ENCODE data around the gene TFR2.

TFR2 gene

GRCh38 chr7:100599911-100600729 lies 41.2 kb downstream of the TFR2 start:
- Mint-ChIP-seq H3K27me3 (ENCODE audit: low read depth) (peaks cover 2% of the 10 kb centered on the region), H3K9me3 (no peaks in the 10 kb centered on the region), H3K4me1 (ENCODE audit: low read depth) (peaks cover 7% of the 10 kb centered on the region), H3K36me3 (ENCODE audit: low read depth) (no peaks in the 10 kb centered on the region), H3K27ac (no peak overlapping the region), H3K4me3 (no peak overlapping the region)

DNA sequence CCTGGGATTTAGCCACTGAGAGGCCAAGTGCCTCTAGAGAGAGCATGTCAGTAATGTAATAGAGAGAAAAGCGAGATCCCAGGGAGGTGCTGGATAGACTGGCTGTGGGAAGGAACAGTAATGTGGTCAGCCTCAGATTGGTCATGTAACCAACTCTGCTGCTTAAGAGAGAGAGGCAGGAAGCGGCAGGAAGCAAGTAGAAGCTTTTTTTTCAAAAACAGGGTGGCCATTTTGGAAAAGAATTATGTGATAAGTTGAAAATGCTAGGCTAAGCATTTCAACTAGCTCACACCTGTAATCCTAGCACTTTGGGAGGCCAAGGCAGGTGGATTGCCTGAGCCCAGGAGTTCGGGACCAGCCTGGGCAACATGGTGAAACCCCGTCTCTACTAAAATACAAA lies 42.9 kb downstream of the TFR2 start:
- Mint-ChIP-seq H3K27me3 (ENCODE audit: low read depth) (peaks cover 4% of the 10 kb centered on the region), H3K9me3 (no peaks in the 10 kb centered on the region), H3K36me3 (ENCODE audit: low read depth) (no peaks in the 10 kb centered on the region), H3K27ac (no peak overlapping the region), H3K4me1 (ENCODE audit: low read depth) (peaks cover 3% of the 10 kb centered on the region), H3K4me3 (no peak overlapping the region)

DNA sequence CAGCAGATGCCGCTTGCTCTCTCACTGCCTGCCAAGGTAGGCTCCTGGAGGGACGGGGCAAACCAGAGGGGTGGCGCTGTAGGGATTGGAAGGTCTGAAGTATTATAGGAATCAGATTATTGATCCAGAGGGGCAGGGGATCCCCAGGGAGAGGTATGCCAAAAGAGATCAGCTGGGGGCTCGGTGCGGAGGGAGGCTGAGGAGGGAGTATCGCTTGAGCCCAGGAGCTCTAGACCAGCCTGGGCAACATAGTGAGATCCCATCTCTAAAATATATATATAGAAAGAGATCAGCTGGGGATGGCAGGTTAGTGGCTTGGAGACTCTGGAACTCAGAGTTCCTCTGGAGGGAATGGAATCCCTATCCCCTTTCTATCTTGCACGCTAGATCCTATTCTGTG lies 46.2 kb downstream of the TFR2 start:
- no peaks in the 10 kb centered on the region for H3K36me3 Mint-ChIP-seq (ENCODE audit: low read depth)
- peaks cover 3% of the 10 kb centered on the region for H3K4me1 Mint-ChIP-seq (ENCODE audit: low read depth)
- H3K9me3 Mint-ChIP-seq: no peaks in the 10 kb centered on the region
- H3K27me3 Mint-ChIP-seq (ENCODE audit: low read depth): peaks cover 9% of the 10 kb centered on the region
- H3K27ac Mint-ChIP-seq: no peak overlapping the region
- no peak overlapping the region for H3K4me3 Mint-ChIP-seq

DNA sequence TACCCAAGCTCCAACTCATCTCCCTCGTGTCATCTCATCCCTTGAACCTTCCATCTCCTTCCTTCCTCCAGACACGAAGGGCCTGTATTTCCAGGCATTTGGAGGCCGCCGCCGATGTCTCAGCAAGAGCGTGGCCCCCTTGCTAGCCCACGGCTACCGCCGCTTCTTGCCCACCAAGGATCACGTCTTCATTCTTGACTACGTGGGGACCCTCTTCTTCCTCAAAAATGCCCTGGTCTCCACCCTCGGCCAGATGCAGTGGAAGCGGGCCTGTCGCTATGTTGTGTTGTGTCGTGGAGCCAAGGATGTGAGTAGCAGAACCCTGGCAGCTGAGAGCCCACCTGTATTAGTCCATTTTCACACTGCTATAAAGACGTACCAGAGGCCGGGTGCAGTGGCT lies 49.8 kb downstream of the TFR2 start:
- H3K4me1 Mint-ChIP-seq (ENCODE audit: low read depth): peaks cover 2% of the 10 kb centered on the region

DNA sequence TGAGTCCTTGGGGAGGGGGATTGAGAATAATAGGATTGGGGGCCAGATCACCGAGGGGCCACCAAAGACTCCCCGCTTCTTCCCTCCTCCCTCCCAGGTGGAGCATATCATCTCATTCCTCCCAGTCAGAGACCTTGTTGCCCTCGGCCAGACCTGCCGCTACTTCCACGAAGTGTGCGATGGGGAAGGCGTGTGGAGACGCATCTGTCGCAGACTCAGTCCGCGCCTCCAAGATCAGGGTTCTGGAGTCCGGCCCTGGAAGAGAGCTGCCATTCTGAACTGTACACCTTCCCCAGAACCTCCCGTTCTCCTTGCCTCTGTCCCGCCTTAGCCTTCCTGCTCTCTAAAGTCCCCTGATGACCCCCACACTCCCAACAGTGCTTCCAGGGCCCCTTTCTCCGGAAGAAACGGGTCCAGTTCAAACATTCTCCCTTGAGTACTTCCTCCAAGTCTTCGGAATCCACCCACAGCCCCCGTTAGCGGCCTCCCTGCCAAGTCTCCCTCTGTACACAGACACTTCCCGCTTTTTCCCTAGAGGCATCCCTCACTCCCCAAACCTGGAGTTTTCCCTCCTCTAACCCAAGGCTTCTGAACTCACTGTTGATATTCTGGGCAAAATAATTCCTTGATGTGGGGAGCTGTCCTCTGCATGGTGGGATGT lies 51.1 kb downstream of the TFR2 start:
- peaks cover 18% of the 10 kb centered on the region for H3K27me3 Mint-ChIP-seq (ENCODE audit: low read depth)
- H3K4me3 Mint-ChIP-seq: no peak overlapping the region
- H3K27ac Mint-ChIP-seq: no peak overlapping the region
- no peaks in the 10 kb centered on the region for H3K9me3 Mint-ChIP-seq
- H3K4me1 Mint-ChIP-seq (ENCODE audit: low read depth): peaks cover 7% of the 10 kb centered on the region
- H3K36me3 Mint-ChIP-seq (ENCODE audit: low read depth): no peaks in the 10 kb centered on the region

More for the DNA sequence above, 49.8 kb downstream of the TFR2 start:
- H3K27ac Mint-ChIP-seq: no peak overlapping the region
- H3K27me3 Mint-ChIP-seq (ENCODE audit: low read depth): peaks cover 18% of the 10 kb centered on the region
- no peak overlapping the region for H3K4me3 Mint-ChIP-seq
- H3K36me3 Mint-ChIP-seq (ENCODE audit: low read depth): no peaks in the 10 kb centered on the region
- no peaks in the 10 kb centered on the region for H3K9me3 Mint-ChIP-seq

DNA sequence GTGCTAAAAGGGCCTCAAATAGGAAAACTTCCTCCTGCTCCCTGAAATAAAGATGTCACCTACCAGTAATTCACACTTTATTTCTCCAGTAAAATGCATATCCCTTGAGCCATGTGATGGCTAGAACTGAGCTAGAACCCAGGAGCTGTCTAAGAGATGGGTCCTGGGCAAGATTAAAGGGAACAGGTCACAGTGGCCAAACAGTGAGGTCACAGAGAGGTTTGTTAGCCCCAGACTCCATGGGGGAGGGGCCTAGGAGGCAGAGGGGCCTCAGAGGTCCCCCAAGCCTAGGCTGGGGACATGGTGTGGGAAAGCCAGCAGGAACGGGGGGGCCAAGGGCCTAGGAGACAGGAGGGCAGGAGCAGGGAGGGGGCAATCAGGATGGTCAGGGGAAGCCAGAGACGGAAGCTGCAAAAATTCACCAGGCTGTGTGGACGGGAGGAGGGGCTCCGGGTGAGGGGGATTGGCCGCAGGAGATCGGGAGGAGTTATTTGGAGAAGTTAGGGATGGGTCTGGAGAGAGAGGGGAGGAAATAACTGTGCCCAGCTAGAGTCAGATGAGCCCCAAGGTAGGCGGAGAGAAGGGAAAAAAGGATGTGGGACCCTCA lies 51.9 kb downstream of the TFR2 start:
- Mint-ChIP-seq H3K4me1 (ENCODE audit: low read depth) (peaks cover 10% of the 10 kb centered on the region), H3K27me3 (ENCODE audit: low read depth) (peaks cover 14% of the 10 kb centered on the region), H3K36me3 (ENCODE audit: low read depth) (no peaks in the 10 kb centered on the region), H3K9me3 (no peaks in the 10 kb centered on the region), H3K4me3 (peak overlapping the region; percentile 11), H3K27ac (no peak overlapping the region)

GRCh38 chr7:100588438-100588837 lies 52.9 kb downstream of the TFR2 start:
- Mint-ChIP-seq H3K4me3 (peak overlapping the region; percentile 39), H3K4me1 (ENCODE audit: low read depth) (peaks cover 16% of the 10 kb centered on the region), H3K27ac (no peak overlapping the region), H3K9me3 (no peaks in the 10 kb centered on the region), H3K36me3 (ENCODE audit: low read depth) (peaks cover 3% of the 10 kb centered on the region), H3K27me3 (ENCODE audit: low read depth) (peaks cover 14% of the 10 kb centered on the region)

DNA sequence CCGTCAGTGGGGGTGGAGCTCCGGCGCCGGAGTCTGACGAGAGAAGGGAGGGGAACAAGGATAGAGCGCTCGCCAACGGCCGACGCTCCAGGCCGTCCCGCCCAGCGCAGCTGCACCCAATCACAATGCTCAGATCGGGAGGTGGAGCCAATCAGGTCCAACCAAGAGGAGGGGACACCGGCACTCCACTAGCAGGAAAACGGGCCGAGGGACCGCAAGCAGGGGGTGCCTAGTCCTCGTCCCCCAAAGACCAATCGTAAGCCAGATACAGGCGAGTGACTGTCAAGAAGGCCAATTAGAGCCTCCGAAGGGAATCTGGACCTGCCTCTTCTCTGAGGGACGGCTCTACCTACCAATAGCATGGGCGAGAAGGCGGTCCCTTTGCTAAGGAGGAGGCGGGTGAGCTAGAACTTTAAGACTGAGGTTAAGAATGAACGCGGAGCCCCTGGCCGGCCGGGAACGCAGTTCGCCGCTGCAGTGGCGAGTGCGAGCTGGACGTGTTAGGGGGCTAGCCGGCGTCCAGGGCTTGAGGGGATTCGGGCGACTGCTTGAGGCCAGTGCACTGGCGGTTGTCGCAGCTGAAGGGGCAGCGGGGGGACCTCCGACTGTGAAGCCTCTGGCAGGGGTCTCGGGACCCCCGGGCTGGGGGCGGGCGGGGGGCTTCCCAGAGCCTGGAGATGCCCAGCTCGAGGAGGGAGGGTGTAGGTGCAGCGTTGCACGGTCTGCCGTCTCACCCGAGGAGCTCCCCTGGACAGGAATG lies 54.9 kb downstream of the TFR2 start, which contains the start of gene FBXO24:
TSS of gene FBXO24 (plus strand) at position 63 of the 760 bp plus-strand sequence. CDS start at position 361, 298 bp downstream.
- Mint-ChIP-seq H3K4me1 (ENCODE audit: low read depth) (peaks cover 20% of the 10 kb centered on the region), H3K27me3 (ENCODE audit: low read depth) (peaks cover 14% of the 10 kb centered on the region), H3K4me3 (peak within 1 kb of the TSS; percentile 95), H3K9me3 (no peaks in the 10 kb centered on the region), H3K36me3 (ENCODE audit: low read depth) (peaks cover 3% of the 10 kb centered on the region), H3K27ac (peak within 1 kb of the TSS; percentile 92)

DNA sequence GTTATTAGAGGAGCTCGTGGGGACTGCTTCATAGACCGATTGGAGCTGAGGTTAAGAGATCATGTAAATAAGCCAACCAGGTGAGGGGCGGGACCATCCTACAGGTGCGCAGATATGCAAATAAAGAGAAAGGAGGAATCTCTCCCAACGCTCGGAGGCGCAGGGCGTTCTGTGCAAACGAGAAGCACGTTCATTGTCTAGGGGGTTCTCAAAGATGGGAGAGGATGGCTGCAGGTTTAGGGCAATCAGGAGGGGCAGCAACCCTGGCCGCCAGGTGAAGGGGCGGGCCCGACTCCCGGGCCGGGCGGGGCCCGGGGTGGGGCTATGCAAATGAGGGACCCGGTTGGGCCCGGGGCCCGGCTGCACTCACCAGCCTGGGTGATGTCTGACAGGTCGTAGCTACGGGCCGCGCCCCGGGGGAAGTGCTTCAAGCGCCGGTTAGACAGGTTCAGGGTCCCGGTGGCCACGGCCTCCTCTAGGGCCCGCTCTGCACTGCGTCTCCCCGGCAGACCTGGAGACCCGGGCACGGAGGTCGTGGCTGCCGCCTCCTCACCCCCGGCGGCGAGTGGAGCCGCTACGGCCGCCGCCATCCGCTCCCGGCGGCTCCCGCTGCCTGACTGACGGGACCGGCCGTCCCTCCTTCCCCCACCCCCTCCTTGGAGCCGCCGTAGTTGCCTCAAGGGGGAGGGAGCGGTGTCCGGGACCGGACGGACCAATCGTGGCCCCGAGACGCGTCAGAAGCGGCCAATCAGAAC lies 55.7 kb downstream of the TFR2 start, which contains the start of gene LRCH4:
TSS of gene LRCH4 (minus strand) at position 619 of the 755 bp plus-strand sequence. CDS start at position 590, 29 bp downstream.
- peaks cover 20% of the 10 kb centered on the region for H3K4me1 Mint-ChIP-seq (ENCODE audit: low read depth)
- peaks cover 3% of the 10 kb centered on the region for H3K36me3 Mint-ChIP-seq (ENCODE audit: low read depth)
- peak within 1 kb of the TSS; percentile 95 for H3K4me3 Mint-ChIP-seq
- H3K27me3 Mint-ChIP-seq (ENCODE audit: low read depth): peaks cover 14% of the 10 kb centered on the region
- no peaks in the 10 kb centered on the region for H3K9me3 Mint-ChIP-seq
- H3K27ac Mint-ChIP-seq: peak within 1 kb of the TSS; percentile 92

GRCh38 chr7:100584683-100585510 lies 56.5 kb downstream of the TFR2 start:
- peak overlapping the region; percentile 95 for H3K4me3 Mint-ChIP-seq
- H3K4me1 Mint-ChIP-seq (ENCODE audit: low read depth): peaks cover 20% of the 10 kb centered on the region
- H3K27me3 Mint-ChIP-seq (ENCODE audit: low read depth): peaks cover 8% of the 10 kb centered on the region
- no peaks in the 10 kb centered on the region for H3K9me3 Mint-ChIP-seq
- peaks cover 3% of the 10 kb centered on the region for H3K36me3 Mint-ChIP-seq (ENCODE audit: low read depth)
- peak overlapping the region; percentile 97 for H3K27ac Mint-ChIP-seq

DNA sequence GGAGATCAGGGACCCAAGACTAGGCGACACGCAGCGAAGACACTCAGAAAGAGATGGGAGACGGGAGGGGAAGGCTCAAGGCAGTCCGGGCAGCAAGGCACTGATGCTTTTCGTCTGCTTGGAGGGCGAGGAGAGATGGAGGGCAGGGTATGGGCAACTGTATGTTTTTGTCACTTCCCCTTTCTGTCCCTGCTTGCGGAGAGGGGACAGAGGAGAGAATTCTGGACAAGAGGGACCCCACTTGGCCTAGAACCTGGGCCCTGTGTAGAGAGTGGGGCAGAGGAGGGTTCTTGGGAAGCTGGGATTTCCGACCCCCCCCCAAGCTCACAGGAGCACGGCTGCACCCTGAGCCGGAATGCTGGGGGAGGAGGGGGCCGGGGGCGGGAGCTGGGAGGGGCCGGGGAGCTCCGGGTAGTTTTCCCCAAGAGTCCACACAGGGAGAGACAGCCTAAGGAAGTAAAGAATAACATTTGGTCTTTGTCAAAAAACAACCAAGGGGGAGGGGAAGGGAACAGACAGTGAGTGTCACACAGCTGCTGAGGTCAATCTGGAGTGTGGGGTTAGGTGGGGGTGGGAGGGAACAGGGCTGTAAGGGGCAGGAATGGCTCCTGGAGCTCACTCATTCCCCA lies 57.2 kb downstream of the TFR2 start:
- H3K36me3 Mint-ChIP-seq (ENCODE audit: low read depth): peaks cover 6% of the 10 kb centered on the region
- peak overlapping the region; percentile 95 for H3K4me3 Mint-ChIP-seq
- peaks cover 2% of the 10 kb centered on the region for H3K27me3 Mint-ChIP-seq (ENCODE audit: low read depth)
- H3K4me1 Mint-ChIP-seq (ENCODE audit: low read depth): peaks cover 20% of the 10 kb centered on the region
- no peaks in the 10 kb centered on the region for H3K9me3 Mint-ChIP-seq
- peak overlapping the region; percentile 97 for H3K27ac Mint-ChIP-seq

DNA sequence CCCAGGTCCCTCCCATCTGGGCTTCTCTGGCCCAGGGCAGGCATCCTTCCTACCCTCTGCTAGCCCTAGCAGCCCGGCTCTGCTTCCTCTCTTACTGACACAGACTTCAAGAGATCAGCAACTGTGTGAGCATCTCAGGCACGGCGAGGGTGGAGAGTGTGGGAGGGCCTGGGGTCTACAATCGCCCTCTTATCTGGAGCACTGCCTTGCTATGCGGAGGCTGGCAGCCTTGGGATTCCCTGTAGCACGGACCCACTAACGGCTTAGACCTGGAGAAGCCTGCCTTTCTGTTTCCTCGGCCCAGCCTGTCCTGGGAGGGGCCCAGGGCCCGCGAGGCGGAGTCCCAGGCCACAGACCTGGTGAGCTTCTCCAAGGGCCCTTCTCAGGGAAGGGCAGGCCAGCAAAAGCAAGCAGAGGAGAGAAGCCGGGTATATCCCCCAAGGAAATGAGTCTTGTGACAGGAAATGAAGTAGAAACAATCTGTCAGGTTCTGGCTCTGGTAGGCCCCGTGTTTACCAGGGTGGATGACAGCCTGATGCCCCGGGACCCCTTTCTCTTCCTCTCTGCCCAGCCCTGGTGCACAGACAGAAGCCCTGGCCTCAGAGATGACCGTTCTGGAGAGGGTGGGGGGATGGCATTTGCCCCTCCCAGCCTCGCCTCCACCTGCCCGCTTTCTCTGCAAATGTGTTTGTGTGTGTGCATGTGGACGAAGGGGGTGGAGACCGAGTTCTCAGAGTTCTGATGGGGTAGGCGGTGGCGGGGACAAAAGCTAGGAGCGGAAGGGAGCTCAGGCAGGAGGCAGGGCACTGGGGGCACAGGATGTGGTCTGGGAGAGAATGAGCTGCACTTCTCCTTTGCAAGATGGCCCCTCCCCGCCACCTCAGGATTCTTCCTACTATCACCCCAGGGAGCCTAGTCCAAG lies 58.0 kb downstream of the TFR2 start:
- H3K27ac Mint-ChIP-seq: peak overlapping the region; percentile 97

More for the DNA sequence above, 58.0 kb downstream of the TFR2 start:
- Mint-ChIP-seq H3K9me3 (no peaks in the 10 kb centered on the region), H3K36me3 (ENCODE audit: low read depth) (peaks cover 10% of the 10 kb centered on the region), H3K4me1 (ENCODE audit: low read depth) (peaks cover 22% of the 10 kb centered on the region), H3K4me3 (peak overlapping the region; percentile 95), H3K27me3 (ENCODE audit: low read depth) (no peaks in the 10 kb centered on the region)

Data from T-helper 1 cell treated with Interleukin-12 subunit alpha and Interleukin-12 subunit beta and Interleukin-4 antibody, amounts not matched to agents 30 μg/mL and 1 μg/mL, for 36 hours (primary cell).